SK-N-SH (cell line): ENCODE data around the gene MRTFB. TPM values are rescaled to one million over a fixed set of nuclear protein-coding genes. Genes with fewer than 3 reads are reported as not detected.

Experiments
- CTCF ChIA-PET: fragments of 300-600, 350-600 bp; formaldehyde crosslinking; extraction: SDS; loops from one replicate; lab custom pipeline; 2021; lab: Yijun Ruan, JAX
- POLR2A ChIA-PET: fragments of 350-600 bp; sonication (Branson Sonifier 250); formaldehyde crosslinking; extraction: SDS; loops from one replicate; lab custom pipeline; 2020; ENCODE audit warnings: antibody characterized with exemption, inconsistent platforms; lab: Yijun Ruan, JAX
- DNase-seq: peaks from one replicate; pipeline ENCODE4 v3.0.0; 2012
- H2AFZ ChIP-seq: fragments of 200-600 bp; sonication (generic); 2 replicates; pipeline ENCODE4 v1.8.1; 2016; ENCODE audit warnings: antibody characterized with exemption, mild to moderate bottlenecking, low read depth
- H3F3A ChIP-seq: fragments of 200-600 bp; sonication (generic); replicated peaks from 2 replicates; pipeline ENCODE3; 2016; ENCODE audit warnings: antibody characterized with exemption, mild to moderate bottlenecking; ENCODE audit not compliant: insufficient read depth
- H3K27ac ChIP-seq, 2 experiments: fragments of 200-500 bp in 1 of 2; fragments of 200-600 bp in 1 of 2; sonication (Bioruptor generic) in 1 of 2; sonication (generic), shearing (Covaris generic) in 1 of 2; 2 replicates each; pipeline versions ENCODE4 v1.5.1 to v1.6.1; 2014 to 2016; ENCODE audit warnings: low read depth in 2 of 2, inconsistent platforms in 1 of 2, low read length in 1 of 2, mild to moderate bottlenecking in 1 of 2, mixed read lengths in 1 of 2
- H3K27me3 ChIP-seq: fragments of 200-600 bp; sonication (generic), shearing (Covaris generic); 2 replicates; pipeline ENCODE4 v1.6.1; 2016; ENCODE audit warnings: mixed run types; ENCODE audit not compliant: insufficient read depth
- H3K36me3 ChIP-seq, 2 experiments: fragments of 200-500 bp in 1 of 2; fragments of 200-600 bp in 1 of 2; sonication (Bioruptor generic) in 1 of 2; sonication (generic) in 1 of 2; replicated peaks in 1 of 2; 2 replicates each; pipeline versions ENCODE3 to v1.5.1; 2014 to 2016; ENCODE audit warnings: low read length in 1 of 2, mild to moderate bottlenecking in 1 of 2; ENCODE audit not compliant: insufficient read depth in 2 of 2, control insufficient read depth in 1 of 2
- H3K4me1 ChIP-seq, 2 experiments: fragments of 200-500 bp in 1 of 2; fragments of 200-600 bp in 1 of 2; sonication (Bioruptor generic) in 1 of 2; sonication (generic), shearing (Covaris generic) in 1 of 2; 2 replicates each; pipeline versions ENCODE4 v1.5.1 to v1.6.1; 2014 to 2016; ENCODE audit warnings: low read depth in 1 of 2, low read length in 1 of 2, mixed run types in 1 of 2; ENCODE audit not compliant: insufficient read depth in 2 of 2, control insufficient read depth in 1 of 2
- H3K4me2 ChIP-seq: fragments of 200-600 bp; sonication (generic), shearing (Covaris generic); 2 replicates; pipeline ENCODE4 v1.6.1; 2017; ENCODE audit warnings: mixed run types
- H3K4me3 ChIP-seq, 2 experiments: fragments of 200-500 bp in 1 of 2; fragments of 200-600 bp in 1 of 2; sonication (Bioruptor generic) in 1 of 2; sonication (generic), shearing (Covaris generic) in 1 of 2; 2 replicates each; pipeline versions ENCODE4 v1.5.1 to v1.8.1; 2014 to 2016; ENCODE audit warnings: low read depth in 2 of 2, inconsistent platforms in 1 of 2, low read length in 1 of 2, mild to moderate bottlenecking in 1 of 2, mixed read lengths in 1 of 2, moderate library complexity in 1 of 2
- H3K79me2 ChIP-seq: fragments of 200-600 bp; sonication (generic); 2 replicates; pipeline ENCODE4 v1.8.1; 2017; ENCODE audit warnings: mild to moderate bottlenecking; ENCODE audit not compliant: insufficient read depth
- H3K9ac ChIP-seq: fragments of 200-600 bp; sonication (generic); 2 replicates; pipeline ENCODE4 v1.6.1; 2017; ENCODE audit warnings: mixed run types
- H3K9me2 ChIP-seq: fragments of 200-600 bp; sonication (generic); 2 replicates; pipeline ENCODE4 v1.6.1; 2017; ENCODE audit warnings: mixed run types
- H3K9me3 ChIP-seq: fragments of 200-600 bp; sonication (generic); 2 replicates; pipeline ENCODE4 v1.6.1; 2017; ENCODE audit warnings: mixed run types, mild to moderate bottlenecking, moderate library complexity
- H4K20me1 ChIP-seq: fragments of 200-600 bp; sonication (generic); 2 replicates; pipeline ENCODE4 v1.6.1; 2017; ENCODE audit warnings: mild to moderate bottlenecking, mixed run types; ENCODE audit not compliant: insufficient read depth
- CHD2 ChIP-seq: fragments of 150-350 bp; IDR thresholded peaks from 2 replicates; pipeline ENCODE4 v1.6.1; 2018; ENCODE audit warnings: low read length; ENCODE audit not compliant: partially characterized antibody
- CTCF ChIP-seq: fragments of 200-600 bp; sonication (generic); IDR thresholded peaks from 2 replicates; pipeline ENCODE4 v1.6.1; 2017; ENCODE audit warnings: antibody characterized with exemption, mild to moderate bottlenecking, moderate library complexity
- ELF1 ChIP-seq: IDR thresholded peaks from 2 replicates; pipeline ENCODE4 v1.4.0; 2012
- FOSL2 ChIP-seq: IDR thresholded peaks from 2 replicates; pipeline ENCODE4 v1.4.0; 2012; ENCODE audit warnings: low read depth, mild to moderate bottlenecking, moderate library complexity, borderline replicate concordance
- FOXJ3 ChIP-seq: sonication (generic); formaldehyde crosslinking; IDR thresholded peaks from 2 replicates; pipeline ENCODE4 v1.5.1; 2020; ENCODE audit warnings: mild to moderate bottlenecking, missing genetic modification reagents
- FOXM1 ChIP-seq: IDR thresholded peaks from 2 replicates; pipeline ENCODE4 v1.4.0; 2012; ENCODE audit warnings: low read depth, mild to moderate bottlenecking
- GATA2 ChIP-seq: sonication (generic); formaldehyde crosslinking; IDR thresholded peaks from 2 replicates; pipeline ENCODE4 v1.5.0; 2020; ENCODE audit warnings: mild to moderate bottlenecking, missing genetic modification reagents
- IRF3 ChIP-seq: fragments of 150-350 bp; IDR thresholded peaks from 2 replicates; pipeline ENCODE4 v1.6.1; 2016; ENCODE audit warnings: mild to moderate bottlenecking, low read depth, low read length
- JUND ChIP-seq: IDR thresholded peaks from 2 replicates; pipeline ENCODE4 v1.4.0; 2012
- MXI1 ChIP-seq: IDR thresholded peaks from 2 replicates; pipeline ENCODE4 v1.6.1; 2012; ENCODE audit warnings: mild to moderate bottlenecking, low read depth, low read length, improper control_type of control experiment
- NRF1 ChIP-seq: IDR thresholded peaks from 2 replicates; pipeline ENCODE4 v1.6.1; 2012; ENCODE audit warnings: low read depth, mild to moderate bottlenecking, low read length
- PBX3 ChIP-seq: IDR thresholded peaks from 2 replicates; pipeline ENCODE4; 2012
- POLR2AphosphoS5 ChIP-seq: IDR thresholded peaks from 2 replicates; pipeline ENCODE4 v1.6.1; 2012; ENCODE audit warnings: low read depth, low read length
- RFX5 ChIP-seq: IDR thresholded peaks from 2 replicates; pipeline ENCODE4 v1.6.1; 2012; ENCODE audit warnings: mild to moderate bottlenecking, improper control_type of control experiment, low read length
- SIN3A ChIP-seq: IDR thresholded peaks from 2 replicates; pipeline ENCODE4 v1.6.1; 2012; ENCODE audit warnings: low read depth, mild to moderate bottlenecking, low read length, moderate library complexity, borderline replicate concordance
- TAF1 ChIP-seq: IDR thresholded peaks from 2 replicates; pipeline ENCODE4 v1.6.1; 2012; ENCODE audit warnings: low read depth, mild to moderate bottlenecking, low read length, moderate library complexity, borderline replicate concordance
- TCF12 ChIP-seq: IDR thresholded peaks from 2 replicates; pipeline ENCODE4 v1.4.0; 2012
- TEAD4 ChIP-seq: IDR thresholded peaks from 2 replicates; pipeline ENCODE4 v1.4.0; 2012; ENCODE audit warnings: mild to moderate bottlenecking, borderline replicate concordance; ENCODE audit not compliant: insufficient read depth
- ZBTB33 ChIP-seq: IDR thresholded peaks from 2 replicates; pipeline ENCODE4 v1.4.0; 2012; ENCODE audit warnings: low read depth, borderline replicate concordance
- WGBS: methylation state at CpG from one replicate; pipeline ENCODE4 v1.1.6; 2017; ENCODE audit warnings: low lambda C conversion rate; 5-methylcytosine and 5-hydroxymethylcytosine counted together
- polyA plus RNA-seq, 3 experiments: library from polyadenylated mRNA; depleted of rRNA; stranded (reverse); fragments of >200 nt; gene quantifications; 2 replicates each; pipeline ENCODE4 v1.2.3, GENCODE V29; 2012
- TF ChIP-seq, protein P1 (sequence below): IDR thresholded peaks from 2 replicates; pipeline ENCODE4 v1.4.0; 2012; ENCODE audit warnings: low read depth, borderline replicate concordance
- TF ChIP-seq, protein P2 (sequence below): IDR thresholded peaks from 2 replicates; pipeline ENCODE4 v1.4.0; 2012; ENCODE audit warnings: low read depth

MRTFB gene
- polyA plus RNA-seq, 1 of the 3 experiments (the other 2 are of a cell fraction), result 3.3 TPM

- Histone ChIP-seq H3K4me3 (no peak overlapping the region), H3K79me2 (no peaks in the 10 kb centered on the region), H3K9me2 (no peaks in the 10 kb centered on the region), H3K36me3 (no peaks in the 10 kb centered on the region), H3K9ac (no peak overlapping the region), H2AFZ (no peak overlapping the region), H3K27ac (no peak overlapping the region), H3K9me3 (no peaks in the 10 kb centered on the region), H3F3A (no peaks in the 10 kb centered on the region), H4K20me1 (no peaks in the 10 kb centered on the region), H3K4me1 (no peaks in the 10 kb centered on the region), H3K27me3 (no peaks in the 10 kb centered on the region), H3K4me2 (no peak overlapping the region)
- CTCF ChIA-PET, result no interaction called here
- 75% methylated on average over 3 of the region's 3 CpGs for WGBS
- no peak for TF ChIP-seq ELF1
- TF ChIP-seq, protein P1, sequence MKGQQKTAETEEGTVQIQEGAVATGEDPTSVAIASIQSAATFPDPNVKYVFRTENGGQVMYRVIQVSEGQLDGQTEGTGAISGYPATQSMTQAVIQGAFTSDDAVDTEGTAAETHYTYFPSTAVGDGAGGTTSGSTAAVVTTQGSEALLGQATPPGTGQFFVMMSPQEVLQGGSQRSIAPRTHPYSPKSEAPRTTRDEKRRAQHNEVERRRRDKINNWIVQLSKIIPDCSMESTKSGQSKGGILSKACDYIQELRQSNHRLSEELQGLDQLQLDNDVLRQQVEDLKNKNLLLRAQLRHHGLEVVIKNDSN, result no peak
- TF ChIP-seq CHD2, result no peak
- TF ChIP-seq TEAD4, result no peak
- TF ChIP-seq TCF12, result no peak
- no peak for TF ChIP-seq JUND
- TF ChIP-seq MXI1, result no peak
- TF ChIP-seq ZBTB33, result no peak
- no peak for TF ChIP-seq NRF1
- TF ChIP-seq FOSL2, result no peak
- DNase-seq, result no peak
- POLR2A ChIA-PET, result no interaction called here
These were observed 33.2 kb upstream of the MRTFB start for GRCh38 chr16:14037960-14038359.

DNA sequence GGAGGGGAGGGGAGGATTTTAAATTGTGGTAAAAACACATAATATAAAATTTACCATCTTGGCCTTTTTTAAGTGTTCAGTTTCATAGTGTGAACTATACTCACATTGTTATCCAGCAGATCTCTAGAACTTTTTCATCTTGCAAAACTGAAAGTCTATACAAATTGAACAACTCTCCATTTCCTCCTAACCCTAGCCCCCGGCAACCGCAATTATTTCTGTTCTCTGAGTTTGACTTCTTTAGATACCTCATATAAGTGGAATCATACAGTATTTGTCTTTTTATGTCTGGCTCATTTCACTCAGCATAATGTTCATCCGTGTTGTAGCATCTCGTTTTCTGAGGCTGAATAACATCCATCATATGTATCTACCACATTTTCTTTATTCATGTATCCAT, 30.0 kb upstream of the MRTFB start:
- H3K4me2 ChIP-seq, result no peak overlapping the region
- no peak overlapping the region for H3K4me3 ChIP-seq
- DNase-seq, result no peak
- H3K79me2 ChIP-seq, result no peaks in the 10 kb centered on the region
- ChIA-PET POLR2A (no interaction called here), CTCF (no interaction called here)
- no peak overlapping the region for H3K27ac ChIP-seq
- H3K36me3 ChIP-seq, result no peaks in the 10 kb centered on the region
- H3K9me3 ChIP-seq, result no peaks in the 10 kb centered on the region
- WGBS, result 69% methylated on average over 4 of the region's 4 CpGs
- H3K9ac ChIP-seq, result no peak overlapping the region
- no peaks in the 10 kb centered on the region for H4K20me1 ChIP-seq
- H3K9me2 ChIP-seq, result no peaks in the 10 kb centered on the region
- H3K4me1 ChIP-seq, result no peaks in the 10 kb centered on the region
- no peaks in the 10 kb centered on the region for H3F3A ChIP-seq
- TF ChIP-seq PBX3 (no peak), ELF1 (no peak), POLR2AphosphoS5 (no peak), FOXM1 (no peak), FOXJ3 (CRISPR knock-in tag) (no peak), IRF3 (no peak), TAF1 (no peak), JUND (no peak), CTCF (no peak), GATA2 (CRISPR knock-in tag) (no peak), RFX5 (no peak), SIN3A (no peak)
- TF ChIP-seq, protein P2, sequence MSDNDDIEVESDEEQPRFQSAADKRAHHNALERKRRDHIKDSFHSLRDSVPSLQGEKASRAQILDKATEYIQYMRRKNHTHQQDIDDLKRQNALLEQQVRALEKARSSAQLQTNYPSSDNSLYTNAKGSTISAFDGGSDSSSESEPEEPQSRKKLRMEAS, result no peak
- TF ChIP-seq, protein P1, result no peak
- no peaks in the 10 kb centered on the region for H3K27me3 ChIP-seq
- H2AFZ ChIP-seq, result no peak overlapping the region
